HCT116 (cell line): ENCODE measurements around the gene RHBDD2. TPM values are rescaled to one million over a fixed set of nuclear protein-coding genes. Genes with fewer than 3 reads are reported as not detected.

ENCODE experiments used
- ATAC-seq: fragments of 200-7000 bp; cut with Tn5 transposase; 2 replicates; pipeline ENCODE4 v1.9.1; 2020; ENCODE audit warnings: mild to moderate bottlenecking, moderate library complexity
- BruUV-seq: library from RNA; stranded (reverse); fragments of 400-500 nt; replicated peaks from 2 replicates; lab custom pipeline; 2021; lab: Mats Ljungman, UMichigan
- CTCF ChIA-PET: fragments of 300-600 bp; sonication (Branson Sonifier 250); formaldehyde crosslinking; loops from one replicate; lab custom pipeline; 2021; ENCODE audit warnings: antibody characterized with exemption; lab: Charles Lee
- POLR2A ChIA-PET: fragments of 300-600, 350-600 bp; sonication (Branson Sonifier 250); formaldehyde crosslinking; loops from one replicate; lab custom pipeline; 2021; ENCODE audit warnings: antibody characterized with exemption; lab: Charles Lee
- RAD21 ChIA-PET, 2 experiments: fragments of 300-600 bp; sonication (Branson Sonifier 250); formaldehyde crosslinking; loops; one replicate each; lab custom pipeline; 2023; ENCODE audit warnings: low total read pairs in 2 of 2; ENCODE audit not compliant: uncharacterized antibody in 2 of 2, unreplicated experiment in 2 of 2, low non-redundant PET in 1 of 2; lab: Charles Lee
- DNase-seq: peaks from one replicate; pipeline ENCODE4 v3.0.0-alpha.2; 2010; ENCODE audit warnings: low read depth, low spot score
- H2AFZ ChIP-seq: fragments of 200-600 bp; shearing (Covaris generic), sonication (generic); 2 replicates; pipeline ENCODE4 v1.6.1; 2017; ENCODE audit warnings: low read depth, mixed run types, mixed read lengths, antibody characterized with exemption, low read length; ENCODE audit not compliant: poor library complexity, severe bottlenecking
- H3K27ac ChIP-seq: 2 replicates; pipeline ENCODE4 v1.5.1; 2012; ENCODE audit warnings: low read depth, low read length
- H3K27me3 ChIP-seq: fragments of 200-600 bp; sonication (generic); 2 replicates; pipeline ENCODE4 v1.6.1; 2016; ENCODE audit warnings: mixed run types, low read length, mixed read lengths; ENCODE audit not compliant: insufficient read depth
- H3K36me3 ChIP-seq, 2 experiments: fragments of 200-500 bp in 1 of 2; fragments of 200-600 bp in 1 of 2; sonication (Bioruptor generic) in 1 of 2; sonication (generic) in 1 of 2; 2 replicates each; pipeline versions ENCODE4 v1.5.1 to v1.6.1; 2014 to 2016; ENCODE audit warnings: low read length in 2 of 2, inconsistent platforms in 1 of 2, mixed read lengths in 1 of 2, mixed run types in 1 of 2; ENCODE audit not compliant: insufficient read depth in 2 of 2, control insufficient read depth in 1 of 2
- H3K4me1 ChIP-seq, 2 experiments: fragments of 200-600 bp in 1 of 2; sonication (generic) in 1 of 2; 2 replicates each; pipeline versions ENCODE4 v1.5.1 to v1.6.1; 2012 to 2017; ENCODE audit warnings: low read length in 2 of 2, inconsistent platforms in 1 of 2, mild to moderate bottlenecking in 1 of 2, mixed read lengths in 1 of 2, mixed run types in 1 of 2, moderate library complexity in 1 of 2; ENCODE audit not compliant: insufficient read depth in 2 of 2, control insufficient read depth in 1 of 2
- H3K4me2 ChIP-seq: fragments of 200-600 bp; sonication (generic); 2 replicates; pipeline ENCODE4 v1.6.1; 2017; ENCODE audit warnings: mixed run types, low read length, mixed read lengths
- H3K4me3 ChIP-seq, 2 experiments: fragments of 200-600 bp in 1 of 2; sonication (generic) in 1 of 2; replicated peaks in 1 of 2; 2 replicates each; pipeline ENCODE4 v1.5.1; 2011 to 2016; ENCODE audit warnings: low read length in 2 of 2, control low read depth in 1 of 2, low read depth in 1 of 2, mild to moderate bottlenecking in 1 of 2, mixed read lengths in 1 of 2, mixed run types in 1 of 2
- H3K79me2 ChIP-seq: fragments of 200-600 bp; sonication (generic); 2 replicates; pipeline ENCODE4 v1.6.1; 2017; ENCODE audit warnings: mild to moderate bottlenecking, mixed run types, low read length, moderate library complexity, mixed read lengths; ENCODE audit not compliant: insufficient read depth
- H3K9ac ChIP-seq: fragments of 200-600 bp; sonication (generic); 2 replicates; pipeline ENCODE4 v1.6.1; 2016; ENCODE audit warnings: low read length, mixed read lengths
- H3K9me2 ChIP-seq: fragments of 200-600 bp; sonication (generic), shearing (Covaris generic); 2 replicates; pipeline ENCODE4 v1.6.1; 2017; ENCODE audit warnings: mixed run types, mild to moderate bottlenecking, moderate library complexity; ENCODE audit not compliant: insufficient read depth
- H3K9me3 ChIP-seq, 2 experiments: fragments of 200-500 bp in 1 of 2; fragments of 200-600 bp in 1 of 2; sonication (Bioruptor generic) in 1 of 2; sonication (generic) in 1 of 2; 2 replicates each; pipeline ENCODE4 v1.6.1; 2014 to 2017; ENCODE audit warnings: low read length in 2 of 2, mixed read lengths in 2 of 2, inconsistent platforms in 1 of 2, low read depth in 1 of 2, mild to moderate bottlenecking in 1 of 2, mixed run types in 1 of 2, moderate library complexity in 1 of 2; ENCODE audit not compliant: control insufficient read depth in 1 of 2, insufficient read depth in 1 of 2
- H4K20me1 ChIP-seq: fragments of 200-600 bp; sonication (generic), shearing (Covaris generic); 2 replicates; pipeline ENCODE4 v1.6.1; 2017; ENCODE audit warnings: mixed run types, mild to moderate bottlenecking, moderate library complexity; ENCODE audit not compliant: insufficient read depth
- CBX3 ChIP-seq: IDR thresholded peaks from 2 replicates; pipeline ENCODE4 v1.6.1; 2012; ENCODE audit warnings: low read depth
- ELF1 ChIP-seq: IDR thresholded peaks from 2 replicates; pipeline ENCODE4 v1.6.1; 2012; ENCODE audit warnings: low read depth, borderline replicate concordance
- EZH2 ChIP-seq: fragments of 200-600 bp; sonication (generic); IDR thresholded peaks from 2 replicates; pipeline ENCODE4 v1.6.1; 2017; ENCODE audit warnings: antibody characterized with exemption, mixed run types
- EZH2phosphoT487 ChIP-seq: fragments of 200-600 bp; IDR thresholded peaks from 2 replicates; pipeline ENCODE4 v1.6.1; 2018; ENCODE audit warnings: antibody characterized with exemption, borderline replicate concordance
- POLR2A ChIP-seq: IDR thresholded peaks from 2 replicates; pipeline ENCODE4 v1.7.0; 2011; ENCODE audit warnings: borderline replicate concordance; ENCODE audit not compliant: insufficient read depth, insufficient read length; ENCODE audit errors: extremely low read depth
- SIN3A ChIP-seq: IDR thresholded peaks from 2 replicates; pipeline ENCODE4 v1.6.1; 2012; ENCODE audit warnings: low read depth
- SP1 ChIP-seq: IDR thresholded peaks from 2 replicates; pipeline ENCODE4 v1.6.1; 2012; ENCODE audit warnings: low read depth
- TCF7L2 ChIP-seq: IDR thresholded peaks from 2 replicates; pipeline ENCODE4 v1.7.0; 2011; ENCODE audit warnings: borderline replicate concordance, inconsistent platforms; ENCODE audit not compliant: insufficient read depth, insufficient read length; ENCODE audit errors: extremely low read depth
- ZFX ChIP-seq: fragments of 450-650 bp; IDR thresholded peaks from 2 replicates; pipeline ENCODE4 v1.6.1; 2017
- ZNF274 ChIP-seq: fragments of 200-500 bp; sonication (Bioruptor generic); IDR thresholded peaks from 2 replicates; pipeline ENCODE4 v1.6.1; 2014; ENCODE audit warnings: mild to moderate bottlenecking, low read depth, low read length, inconsistent platforms
- intact Hi-C: fragments of 100-400 bp; cut with micrococcal nuclease; formaldehyde crosslinking; loops from 2 replicates; pipeline ENCODE4 v1.10.0; 2022
- total RNA-seq: library from RNA; stranded (reverse); gene quantifications from one replicate; pipeline ENCODE4 v1.2.1, GENCODE V29; 2021; ENCODE audit not compliant: unreplicated experiment
- TF ChIP-seq, protein P1 (sequence below): IDR thresholded peaks from 2 replicates; pipeline ENCODE4 v1.6.1; 2011; ENCODE audit warnings: mild to moderate bottlenecking, low read length, moderate library complexity; ENCODE audit not compliant: insufficient replicate concordance; ENCODE audit errors: extremely low read depth
- TF ChIP-seq, protein P2 (sequence below): IDR thresholded peaks from 2 replicates; pipeline ENCODE4 v1.6.1; 2012
- TF ChIP-seq, protein P3 (sequence below): IDR thresholded peaks from 2 replicates; pipeline ENCODE4 v1.6.1; 2012
- TF ChIP-seq, protein P4 (sequence below), 3 experiments: fragments of 200-600 bp in 1 of 3; sonication (generic) in 1 of 3; IDR thresholded peaks in 2 of 3; conservative IDR thresholded peaks in 1 of 3; 2 replicates each; pipeline ENCODE4 v1.5.1; 2012 to 2017; ENCODE audit warnings: low read depth in 2 of 3, low read length in 2 of 3, antibody characterized with exemption in 1 of 3, borderline replicate concordance in 1 of 3, control low read depth in 1 of 3, mild to moderate bottlenecking in 1 of 3, mixed read lengths in 1 of 3, mixed run types in 1 of 3, moderate library complexity in 1 of 3; ENCODE audit not compliant: insufficient read depth in 1 of 3

Gene RHBDD2
- total RNA-seq, 1 experiment from 2014 or later, result 42.9 TPM

DNA sequence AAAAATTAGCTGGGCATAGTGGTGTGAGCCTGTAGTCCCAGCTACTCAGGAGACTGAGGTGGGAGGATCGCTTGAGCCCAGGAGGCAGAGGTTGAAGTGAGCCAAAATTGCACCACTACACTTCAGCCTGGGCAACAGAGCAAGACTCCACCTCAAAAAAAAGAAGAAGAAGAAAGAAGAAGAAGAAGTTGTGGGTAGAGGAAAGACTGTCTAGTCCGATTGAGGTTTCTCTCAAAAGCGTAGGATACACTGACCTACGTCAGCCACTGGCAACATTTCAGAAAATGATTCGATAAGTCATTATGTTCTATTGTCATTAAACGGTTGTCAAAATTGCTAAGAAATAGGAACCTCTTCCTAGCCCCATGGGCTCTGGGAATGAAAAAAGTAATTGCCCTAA is 22.3 kb upstream of the RHBDD2 start:
- Histone ChIP-seq H3K27ac (no peak overlapping the region), H3K9me2 (no peaks in the 10 kb centered on the region), H3K36me3 (no peaks in the 10 kb centered on the region), H4K20me1 (no peaks in the 10 kb centered on the region), H3K79me2 (no peaks in the 10 kb centered on the region), H3K4me2 (no peak overlapping the region), H3K9me3 (no peaks in the 10 kb centered on the region), H3K4me1 (no peaks in the 10 kb centered on the region), H3K4me3 (no peak overlapping the region), H2AFZ (no peak overlapping the region), H3K27me3 (no peaks in the 10 kb centered on the region), H3K9ac (no peak overlapping the region)
- ATAC-seq (no peak), DNase-seq (no peak)
- intact Hi-C loops, result no loop called here
- no TSS peak for BruUV-seq
- TF ChIP-seq, protein P1, sequence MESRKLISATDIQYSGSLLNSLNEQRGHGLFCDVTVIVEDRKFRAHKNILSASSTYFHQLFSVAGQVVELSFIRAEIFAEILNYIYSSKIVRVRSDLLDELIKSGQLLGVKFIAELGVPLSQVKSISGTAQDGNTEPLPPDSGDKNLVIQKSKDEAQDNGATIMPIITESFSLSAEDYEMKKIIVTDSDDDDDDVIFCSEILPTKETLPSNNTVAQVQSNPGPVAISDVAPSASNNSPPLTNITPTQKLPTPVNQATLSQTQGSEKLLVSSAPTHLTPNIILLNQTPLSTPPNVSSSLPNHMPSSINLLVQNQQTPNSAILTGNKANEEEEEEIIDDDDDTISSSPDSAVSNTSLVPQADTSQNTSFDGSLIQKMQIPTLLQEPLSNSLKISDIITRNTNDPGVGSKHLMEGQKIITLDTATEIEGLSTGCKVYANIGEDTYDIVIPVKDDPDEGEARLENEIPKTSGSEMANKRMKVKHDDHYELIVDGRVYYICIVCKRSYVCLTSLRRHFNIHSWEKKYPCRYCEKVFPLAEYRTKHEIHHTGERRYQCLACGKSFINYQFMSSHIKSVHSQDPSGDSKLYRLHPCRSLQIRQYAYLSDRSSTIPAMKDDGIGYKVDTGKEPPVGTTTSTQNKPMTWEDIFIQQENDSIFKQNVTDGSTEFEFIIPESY, result no peak
- TF ChIP-seq, protein P2, sequence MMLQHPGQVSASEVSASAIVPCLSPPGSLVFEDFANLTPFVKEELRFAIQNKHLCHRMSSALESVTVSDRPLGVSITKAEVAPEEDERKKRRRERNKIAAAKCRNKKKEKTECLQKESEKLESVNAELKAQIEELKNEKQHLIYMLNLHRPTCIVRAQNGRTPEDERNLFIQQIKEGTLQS, result no peak
- no peak for TF ChIP-seq ZNF274
- no peak for TF ChIP-seq SP1
- TF ChIP-seq ELF1, result no peak
- TF ChIP-seq, protein P3, sequence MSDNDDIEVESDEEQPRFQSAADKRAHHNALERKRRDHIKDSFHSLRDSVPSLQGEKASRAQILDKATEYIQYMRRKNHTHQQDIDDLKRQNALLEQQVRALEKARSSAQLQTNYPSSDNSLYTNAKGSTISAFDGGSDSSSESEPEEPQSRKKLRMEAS, result no peak
- no peak for TF ChIP-seq SIN3A
- no peak for TF ChIP-seq EZH2
- ChIA-PET CTCF (no interaction called here), POLR2A (no interaction called here), RAD21 (no interaction called here)

DNA sequence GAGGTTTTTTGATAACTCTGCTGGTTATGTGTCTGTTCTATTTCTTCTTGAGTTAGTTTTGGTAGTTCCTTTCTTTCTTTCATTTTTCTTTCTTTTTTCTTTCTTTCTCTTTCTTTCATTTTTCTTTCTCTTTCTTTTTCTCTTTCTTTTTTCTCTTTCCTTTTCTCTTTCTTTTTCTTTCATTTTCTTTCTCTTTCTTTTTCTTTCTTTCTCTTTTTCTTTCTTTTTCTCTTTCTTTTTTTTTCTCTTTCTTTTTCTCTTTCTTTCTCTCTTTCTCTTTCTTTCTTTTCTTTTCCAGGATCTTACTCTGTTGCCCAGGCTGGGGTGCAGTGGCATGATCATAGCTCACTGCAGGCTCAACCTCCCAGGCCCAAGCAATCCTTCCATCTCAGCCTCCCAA is 20.4 kb upstream of the RHBDD2 start:
- no peak for ATAC-seq
- intact Hi-C loops, result no loop called here
- Histone ChIP-seq H3K9me3 (no peaks in the 10 kb centered on the region), H3K4me1 (no peaks in the 10 kb centered on the region), H3K79me2 (no peaks in the 10 kb centered on the region), H3K9ac (no peak overlapping the region), H3K4me3 (no peak overlapping the region), H3K9me2 (no peaks in the 10 kb centered on the region), H3K4me2 (no peak overlapping the region), H2AFZ (no peak overlapping the region), H3K36me3 (no peaks in the 10 kb centered on the region), H3K27me3 (no peaks in the 10 kb centered on the region), H3K27ac (no peak overlapping the region), H4K20me1 (no peaks in the 10 kb centered on the region)
- no peak for TF ChIP-seq ZNF274
- TF ChIP-seq POLR2A, result no peak
- TF ChIP-seq, protein P4, sequence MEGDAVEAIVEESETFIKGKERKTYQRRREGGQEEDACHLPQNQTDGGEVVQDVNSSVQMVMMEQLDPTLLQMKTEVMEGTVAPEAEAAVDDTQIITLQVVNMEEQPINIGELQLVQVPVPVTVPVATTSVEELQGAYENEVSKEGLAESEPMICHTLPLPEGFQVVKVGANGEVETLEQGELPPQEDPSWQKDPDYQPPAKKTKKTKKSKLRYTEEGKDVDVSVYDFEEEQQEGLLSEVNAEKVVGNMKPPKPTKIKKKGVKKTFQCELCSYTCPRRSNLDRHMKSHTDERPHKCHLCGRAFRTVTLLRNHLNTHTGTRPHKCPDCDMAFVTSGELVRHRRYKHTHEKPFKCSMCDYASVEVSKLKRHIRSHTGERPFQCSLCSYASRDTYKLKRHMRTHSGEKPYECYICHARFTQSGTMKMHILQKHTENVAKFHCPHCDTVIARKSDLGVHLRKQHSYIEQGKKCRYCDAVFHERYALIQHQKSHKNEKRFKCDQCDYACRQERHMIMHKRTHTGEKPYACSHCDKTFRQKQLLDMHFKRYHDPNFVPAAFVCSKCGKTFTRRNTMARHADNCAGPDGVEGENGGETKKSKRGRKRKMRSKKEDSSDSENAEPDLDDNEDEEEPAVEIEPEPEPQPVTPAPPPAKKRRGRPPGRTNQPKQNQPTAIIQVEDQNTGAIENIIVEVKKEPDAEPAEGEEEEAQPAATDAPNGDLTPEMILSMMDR (IDR thresholded peaks at IDR 0.05 in 2 of 3, conservative IDR thresholded peaks at IDR 0.05 in 1 of 3; ENCODE audit: borderline replicate concordance in 1 of 3, insufficient read depth in 1 of 3, low read depth in 2 of 3, low read length in 2 of 3), result no peak
- TF ChIP-seq, protein P2, result no peak
- TF ChIP-seq TCF7L2, result no peak
- no peak for TF ChIP-seq EZH2phosphoT487
- no peak for TF ChIP-seq CBX3
- no peak for TF ChIP-seq ZFX
- ChIA-PET CTCF (interaction anchor here (0.8 kb wide), 1 partner anchor 8 kb away, joined by 3 read pairs; no protein-coding TSS in a partner anchor), POLR2A (no interaction called here), RAD21 (no interaction called here)
- BruUV-seq, result no TSS peak
- DNase-seq, result no peak
